Prostate gland (tissue), 2 donors: ENCODE results near the gene USP10. TPM values are rescaled to one million over a fixed set of nuclear protein-coding genes. Genes with fewer than 3 reads are reported as not detected.

Source experiments
- DNase-seq: peaks from one replicate; pipeline ENCODE4 v3.0.0-alpha.2; 2019; ENCODE audit warnings: low spot score
- H3K27ac ChIP-seq, 2 donors: fragments of 200-600 bp; sonication (generic); 2 replicates each; pipeline ENCODE4 v1.5.1; 2017 to 2019
- H3K27me3 ChIP-seq: fragments of 200-600 bp; sonication (generic); replicated peaks from 2 replicates; pipeline ENCODE4 v1.5.1; 2019; ENCODE audit not compliant: insufficient read depth
- H3K36me3 ChIP-seq, 2 donors: fragments of 200-600 bp; sonication (generic); 1 replicate in 1 of 2; 2 replicates in 1 of 2; pipeline versions ENCODE4 v1.5.1 to v1.8.1; 2017 to 2019
- H3K4me1 ChIP-seq: fragments of 200-600 bp; sonication (generic); replicated peaks from 2 replicates; pipeline ENCODE4 v1.5.1; 2019
- H3K4me3 ChIP-seq, 2 donors: fragments of 200-600 bp; sonication (generic); 2 replicates each; pipeline ENCODE4 v1.5.1; 2017 to 2019
- H3K9me3 ChIP-seq: fragments of 200-600 bp; sonication (generic); 2 replicates; pipeline ENCODE4 v1.5.1; 2017
- CTCF ChIP-seq, 4 experiments: fragments of 200-600 bp in 2 of 4; fragments of 450-650 bp in 2 of 4; sonication (generic) in 2 of 4; IDR thresholded peaks; 1 replicate in 3 of 4; 2 replicates in 1 of 4; pipeline ENCODE4 v1.5.1; 2016 to 2019; ENCODE audit warnings: antibody characterized with exemption in 4 of 4, mild to moderate bottlenecking in 2 of 4, moderate library complexity in 2 of 4
- POLR2A ChIP-seq: fragments of 450-650 bp; IDR thresholded peaks from one replicate; pipeline ENCODE4 v1.6.1; 2016; ENCODE audit warnings: antibody characterized with exemption, mild to moderate bottlenecking
- POLR2AphosphoS5 ChIP-seq: sonication (generic); formaldehyde crosslinking; IDR thresholded peaks from one replicate; pipeline ENCODE4 v1.6.1; 2017; ENCODE audit warnings: antibody characterized with exemption
- WGBS: methylation state at CpG from one replicate; pipeline ENCODE4 v1.1.5; 2018; 5-methylcytosine and 5-hydroxymethylcytosine counted together
- intact Hi-C: fragments of 100-400 bp; cut with DNase I; formaldehyde crosslinking; loops from one replicate; pipeline ENCODE4 v1.14.2; 2022
- total RNA-seq, 2 donors: library from RNA; depleted of rRNA; stranded (reverse); fragments of >200 nt; gene quantifications; one replicate each; pipeline ENCODE4 v1.1.0, GENCODE V29; 2016

USP10 gene
- total RNA-seq, 2 donors from 2014 or later, result 57.4 to 95.7 TPM

GRCh38 chr16:84665843-84666242, 34.0 kb upstream of the USP10 start:
- Histone ChIP-seq H3K27me3 (no peaks in the 10 kb centered on the region), H3K4me1 (no peaks in the 10 kb centered on the region), H3K27ac (no peak overlapping the region), H3K36me3 (peaks cover 0 to 6% of the 10 kb centered on the region in 2 donors), H3K9me3 (no peaks in the 10 kb centered on the region), H3K4me3 (no peak overlapping the region)
- WGBS, result 96% methylated on average over 7 of the region's 7 CpGs
- intact Hi-C loops, result no loop called here
- no peak for DNase-seq
- TF ChIP-seq POLR2A, result no peak
- no peak for TF ChIP-seq POLR2AphosphoS5
- TF ChIP-seq CTCF (IDR thresholded peaks at IDR 0.05), result no peak

- Histone ChIP-seq H3K27me3 (no peaks in the 10 kb centered on the region), H3K27ac (no peak overlapping the region), H3K4me3 (no peak overlapping the region), H3K9me3 (no peaks in the 10 kb centered on the region), H3K4me1 (no peaks in the 10 kb centered on the region), H3K36me3 (no peaks in the 10 kb centered on the region)
- no peak for TF ChIP-seq POLR2AphosphoS5
- TF ChIP-seq POLR2A, result no peak
- TF ChIP-seq CTCF (IDR thresholded peaks at IDR 0.05), result no peak
- no peak for DNase-seq
- 83% methylated on average over 16 of the region's 16 CpGs for WGBS
- intact Hi-C loops, result no loop called here
These were observed 32.0 kb upstream of the USP10 start for GRCh38 chr16:84667600-84668309.

- intact Hi-C loops, result loop anchor here (5.0 kb wide), 1 partner anchor 57 kb away; no protein-coding TSS in a partner anchor
- no peak for TF ChIP-seq POLR2A
- TF ChIP-seq CTCF (IDR thresholded peaks at IDR 0.05), result no peak
- TF ChIP-seq POLR2AphosphoS5, result no peak
- DNase-seq, result no peak
- no peaks in the 10 kb centered on the region for H3K27me3 ChIP-seq
- no peaks in the 10 kb centered on the region for H3K4me1 ChIP-seq
- H3K27ac ChIP-seq, result no peak overlapping the region
- no peaks in the 10 kb centered on the region for H3K36me3 ChIP-seq
- H3K4me3 ChIP-seq, result no peak overlapping the region
- no peaks in the 10 kb centered on the region for H3K9me3 ChIP-seq
- 82% methylated on average over 12 of the region's 12 CpGs for WGBS
These were observed 29.7 kb upstream of the USP10 start for GRCh38 chr16:84670063-84670462.

GRCh38 chr16:84672276-84673202, 27.3 kb upstream of the USP10 start:
- H3K36me3 ChIP-seq, result no peaks in the 10 kb centered on the region
- H3K27me3 ChIP-seq, result no peaks in the 10 kb centered on the region
- DNase-seq, result peak; percentile 77
- intact Hi-C loops, result loop anchor here (5.0 kb wide), 1 partner anchor 55 kb away; no protein-coding TSS in a partner anchor
- H3K9me3 ChIP-seq, result no peaks in the 10 kb centered on the region
- H3K27ac ChIP-seq, result no peak overlapping the region
- H3K4me1 ChIP-seq, result no peaks in the 10 kb centered on the region
- 55% methylated on average over 26 of the region's 26 CpGs for WGBS
- H3K4me3 ChIP-seq, result no peak overlapping the region
- TF ChIP-seq CTCF (IDR thresholded peaks at IDR 0.05) (peak; percentile 79 to 95 (median 87)), POLR2A (peak; percentile 13), POLR2AphosphoS5 (peak; percentile 59)
